CD4-positive, alpha-beta T cell treated with Interleukin-17A for 4 hours (primary cell): ENCODE data around the gene SPNS2.

Experiments used
- DNase-seq: peaks from one replicate; pipeline ENCODE4 v3.0.0-alpha.2; 2020; ENCODE audit warnings: mixed read lengths

The SPNS2 gene

DNA sequence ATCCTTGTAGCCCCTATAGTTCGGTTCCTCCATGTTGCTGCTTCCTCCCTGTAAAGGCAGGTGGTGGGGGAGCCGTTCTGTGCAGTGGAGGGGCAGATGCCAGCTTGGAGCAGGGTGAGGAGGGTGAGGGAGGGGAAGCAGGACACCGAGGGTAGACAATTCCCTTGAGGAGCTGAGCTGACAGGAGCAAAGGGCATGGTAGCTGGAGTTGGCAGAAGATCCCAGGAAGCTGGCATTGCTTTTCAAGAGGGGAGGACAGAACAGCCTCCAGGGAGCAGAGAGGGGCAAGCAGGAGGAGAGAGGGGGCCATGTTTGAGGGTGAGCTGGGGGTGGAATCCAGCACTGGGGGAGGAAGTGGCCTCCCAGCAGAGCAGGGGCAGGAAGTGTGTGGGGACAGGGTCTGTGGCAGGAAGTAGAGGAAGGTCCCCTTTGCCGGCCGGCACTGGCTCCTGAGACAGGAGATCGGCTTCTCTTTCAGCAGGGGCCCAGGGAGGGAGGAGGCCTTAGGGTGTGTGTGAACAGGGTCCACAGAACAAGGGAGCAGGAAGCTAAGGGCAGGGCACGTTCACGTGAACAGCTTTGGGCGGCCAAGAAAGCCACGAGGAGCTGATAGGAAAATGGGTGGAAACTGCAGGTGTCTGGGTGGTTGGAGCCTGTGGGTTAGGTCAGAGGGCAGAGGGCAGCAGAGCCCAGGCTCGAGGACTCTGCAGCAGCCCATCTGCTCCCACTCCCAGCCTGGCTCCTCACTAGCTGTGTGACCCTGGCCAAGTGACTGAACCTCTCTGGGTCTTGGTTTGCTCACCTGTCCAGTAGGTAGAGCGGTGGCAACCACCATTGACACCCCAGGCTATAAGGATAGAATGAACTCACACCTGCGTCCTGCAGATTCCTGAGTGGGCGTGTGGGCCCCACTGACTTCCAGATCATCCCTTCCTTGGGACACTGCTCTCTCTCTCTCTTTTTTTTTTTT lies 17.5 kb upstream of the SPNS2 start:
- peak; percentile 56 for DNase-seq

DNA sequence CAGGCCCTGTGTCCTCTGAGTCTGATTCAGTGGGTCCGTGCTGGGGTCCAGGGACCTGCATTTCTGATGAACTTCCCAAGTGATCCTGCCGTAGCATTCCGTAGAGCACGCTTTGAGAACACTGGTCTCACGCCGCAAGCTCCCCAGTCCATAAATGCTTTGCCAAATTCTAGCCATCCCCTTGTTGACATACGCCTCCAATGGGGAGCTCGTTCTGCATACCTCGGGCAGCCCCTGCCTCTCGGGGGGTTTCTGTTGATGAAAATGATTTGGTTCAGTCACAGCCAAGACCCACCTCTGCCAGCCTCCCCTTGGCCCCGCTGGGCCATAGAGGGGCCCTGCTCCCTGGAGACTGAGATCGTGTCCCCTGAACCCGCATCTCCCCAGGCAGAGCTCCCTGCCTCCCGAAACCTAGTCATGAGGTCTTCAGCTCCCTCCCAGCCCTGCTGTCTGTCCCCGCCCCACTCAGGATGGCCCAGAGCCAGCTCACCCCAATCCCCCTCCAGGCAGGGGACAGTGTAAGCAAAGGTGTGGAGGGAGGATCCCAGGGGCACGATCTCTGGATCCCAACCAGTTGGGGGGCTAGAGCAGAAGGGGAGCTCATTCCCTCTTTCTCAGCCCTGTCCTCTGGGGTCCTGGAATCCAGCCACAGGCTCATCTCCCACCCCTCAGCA lies 16.2 kb upstream of the SPNS2 start:
- DNase-seq, result no peak

DNA sequence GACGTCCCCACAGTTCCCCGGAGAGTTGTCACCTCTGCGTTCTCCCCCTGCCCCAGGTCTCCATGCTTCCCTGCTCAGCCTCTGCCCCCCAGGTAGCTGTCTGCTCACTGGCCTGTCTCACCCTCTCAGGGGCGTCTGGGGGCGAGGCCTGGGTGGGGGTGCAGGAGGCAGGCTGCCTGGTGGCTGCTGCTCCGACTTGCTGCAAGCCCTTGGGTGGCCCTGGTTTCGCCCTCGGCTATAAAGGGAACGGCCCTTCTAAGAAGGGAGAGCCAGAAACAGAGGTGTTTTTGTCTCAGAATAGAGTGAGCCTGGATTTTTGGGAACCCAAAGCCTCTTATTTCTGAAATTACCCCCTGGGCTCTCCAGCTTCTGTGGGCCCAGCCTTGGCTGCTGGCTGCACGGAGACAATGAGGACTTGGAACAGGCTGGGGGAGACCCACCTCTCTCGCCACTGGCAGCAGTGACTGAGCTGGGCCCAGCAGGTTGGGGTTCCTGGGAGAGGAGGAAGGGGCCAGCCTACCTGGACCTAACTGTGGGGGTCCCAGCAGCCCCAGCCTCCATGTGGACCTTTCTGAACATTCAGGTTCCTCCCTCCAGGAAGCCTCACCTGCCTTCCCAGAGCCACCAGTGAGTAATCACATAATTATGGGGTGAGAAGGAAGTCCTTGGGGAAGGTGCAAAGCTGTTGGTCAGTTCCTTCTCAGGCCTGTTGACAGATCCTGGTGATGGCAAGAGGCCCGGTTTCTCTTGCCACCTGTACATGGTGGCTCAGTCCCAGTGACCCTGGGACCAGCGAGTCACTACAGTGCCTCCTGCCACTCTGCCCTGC lies 15.5 kb upstream of the SPNS2 start:
- DNase-seq, result no peak

DNA sequence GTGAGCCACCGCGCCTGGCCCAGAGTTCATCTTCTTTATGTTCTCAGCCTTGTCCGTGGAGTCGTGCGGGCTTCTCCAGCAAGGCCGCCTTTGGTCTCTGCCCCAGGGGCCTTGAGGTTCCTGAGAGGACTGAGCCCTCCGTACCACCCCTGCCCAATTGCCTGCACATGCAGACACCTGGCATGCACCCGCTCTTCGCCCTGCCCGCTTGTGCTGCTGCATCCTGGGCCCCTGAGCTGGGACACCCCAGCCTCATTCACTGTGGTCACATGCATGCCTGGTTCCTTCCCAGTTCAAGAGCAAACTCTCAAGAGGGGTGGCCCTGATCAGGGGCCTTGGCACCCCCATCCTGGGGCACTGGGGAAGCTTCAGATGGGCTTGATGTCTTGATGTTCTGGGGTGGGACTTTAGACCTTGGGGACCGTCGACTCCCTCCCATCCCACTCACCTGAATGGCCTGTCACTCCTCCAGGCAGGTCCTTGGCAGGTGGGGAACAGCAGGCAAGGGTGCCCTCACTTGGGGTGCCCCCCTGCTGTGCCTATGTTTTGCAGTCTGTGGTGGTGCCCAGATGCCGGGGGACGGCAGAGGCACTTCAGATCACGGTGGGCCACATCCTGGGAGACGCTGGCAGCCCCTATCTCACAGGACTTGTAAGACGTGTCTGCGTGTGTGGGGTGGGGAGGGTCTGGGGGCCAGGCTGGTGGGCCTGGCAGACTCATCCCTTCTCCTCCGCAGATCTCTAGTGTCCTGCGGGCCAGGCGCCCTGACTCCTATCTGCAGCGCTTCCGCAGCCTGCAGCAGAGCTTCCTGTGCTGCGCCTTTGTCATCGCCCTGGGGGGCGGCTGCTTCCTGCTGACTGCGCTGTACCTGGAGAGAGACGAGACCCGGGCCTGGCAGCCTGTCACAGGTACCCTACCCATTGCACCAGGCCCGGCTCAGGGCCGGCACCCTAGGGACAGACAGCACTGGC lies 12.7 kb upstream of the SPNS2 start:
- peak; percentile 81 for DNase-seq

DNA sequence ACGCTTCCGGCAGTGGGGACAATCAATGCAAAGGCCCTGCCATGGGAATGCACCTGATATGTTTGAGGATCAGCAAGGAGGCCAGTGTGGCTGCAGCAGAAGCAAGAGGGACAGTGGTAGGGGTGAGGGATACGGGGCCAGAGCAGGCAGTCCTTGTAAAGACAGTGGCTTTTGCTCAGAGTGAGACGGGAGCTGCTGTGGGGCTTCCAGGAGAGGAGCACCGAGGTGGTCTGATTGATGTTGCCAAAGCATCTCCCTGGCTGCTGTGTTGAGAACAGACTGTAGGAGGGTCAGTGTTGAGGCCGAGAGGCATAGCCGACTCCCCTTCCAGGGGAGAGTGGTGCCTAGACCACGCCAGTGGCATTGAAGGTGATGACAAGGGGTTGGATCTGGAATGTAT lies 11.4 kb upstream of the SPNS2 start:
- DNase-seq, result no peak

DNA sequence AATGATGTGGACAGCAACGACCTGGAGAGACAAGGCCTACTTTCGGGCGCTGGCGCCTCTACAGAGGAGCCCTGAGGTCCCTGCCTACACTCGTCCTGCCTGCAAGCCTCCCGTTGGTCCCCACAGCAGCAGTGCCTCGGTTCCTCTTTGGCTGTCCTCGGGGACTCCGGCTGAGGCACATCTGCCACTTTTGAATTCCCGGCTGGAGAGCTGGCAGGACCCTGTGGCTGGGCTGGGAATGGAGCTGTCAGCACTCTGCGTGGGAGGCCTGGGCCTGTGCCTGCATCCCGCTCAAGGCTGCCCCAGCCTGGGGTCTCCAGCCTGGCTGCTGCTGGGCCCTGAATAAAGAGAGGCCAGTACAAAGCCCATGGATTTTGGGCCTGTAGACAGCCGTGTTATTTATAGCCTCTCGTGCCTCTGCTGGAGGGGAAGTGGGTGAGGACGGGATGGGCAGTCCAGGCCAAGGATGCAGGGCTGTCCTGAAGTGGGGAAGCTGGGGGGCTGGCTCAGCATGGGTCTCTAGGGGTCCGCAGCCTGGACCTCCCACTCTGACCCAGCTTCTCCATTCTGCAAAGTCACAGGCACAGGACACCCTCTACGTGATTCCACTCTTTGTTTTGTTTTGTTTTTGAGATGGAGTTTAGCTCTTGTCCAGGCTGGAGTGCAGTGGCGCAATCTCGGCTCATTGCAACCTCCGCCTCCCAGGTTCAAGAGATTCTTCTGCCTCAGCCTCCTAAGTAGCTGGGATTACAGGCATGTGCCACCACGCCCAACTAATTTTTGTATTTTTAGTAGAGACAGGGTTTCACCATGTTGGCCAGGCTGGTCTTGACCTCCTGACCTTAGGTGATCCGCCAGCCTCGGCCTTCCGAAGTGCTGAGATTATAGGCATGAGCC lies 10.6 kb upstream of the SPNS2 start:
- no peak for DNase-seq

DNA sequence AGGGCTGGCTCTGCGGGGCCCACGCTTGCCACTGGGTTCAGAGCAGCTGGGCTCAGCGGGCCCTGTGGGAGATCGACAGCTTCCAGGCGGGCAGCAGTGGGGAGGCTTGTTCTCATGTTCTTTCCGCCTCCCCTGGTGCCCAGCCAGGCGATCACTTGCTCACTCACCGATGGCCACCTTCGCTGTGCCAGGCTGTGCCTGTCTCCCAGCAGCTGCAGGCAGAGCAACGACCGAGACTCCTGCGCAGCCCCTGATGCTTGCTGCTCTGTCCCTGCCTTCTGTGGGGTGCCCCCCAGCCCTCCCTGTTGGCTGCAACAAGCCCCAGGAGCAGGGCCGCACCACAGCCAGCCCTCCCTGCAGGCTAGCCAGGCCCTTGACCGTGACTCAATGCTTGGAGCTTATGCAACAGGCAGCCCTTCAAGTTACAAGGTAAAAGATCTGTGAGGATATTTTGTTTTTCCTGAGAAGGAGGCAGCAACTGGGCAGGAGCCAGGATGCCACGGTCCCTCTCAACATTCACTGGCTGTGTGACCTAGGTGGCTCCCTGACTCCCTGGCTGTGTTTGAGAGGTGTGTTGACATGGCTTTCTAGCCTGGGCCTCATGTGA lies 9.6 kb upstream of the SPNS2 start:
- no peak for DNase-seq

DNA sequence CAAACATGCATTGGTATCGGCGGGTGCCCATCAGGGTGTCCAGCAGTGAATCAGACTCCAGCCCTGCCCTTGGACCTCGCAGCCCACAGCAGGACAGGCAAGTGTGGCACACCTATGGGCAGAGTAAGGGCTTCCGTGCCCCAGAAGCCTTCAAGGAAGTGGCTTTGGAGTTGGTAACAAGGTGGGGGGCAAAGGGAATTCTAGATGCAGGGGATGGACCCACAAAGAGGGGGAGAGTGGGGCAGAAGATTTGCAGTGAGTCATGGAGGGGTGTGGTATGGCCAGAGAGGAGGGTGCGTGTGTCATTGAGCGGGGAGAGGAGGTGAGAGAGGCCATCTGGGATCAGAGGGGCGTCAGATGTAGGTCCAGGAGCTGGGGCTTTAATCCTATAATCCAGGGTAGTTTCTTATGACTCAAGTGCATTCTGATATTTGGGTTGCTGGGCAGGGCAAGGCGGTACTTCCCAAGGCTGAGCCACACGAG lies 8.5 kb upstream of the SPNS2 start:
- DNase-seq, result no peak

DNA sequence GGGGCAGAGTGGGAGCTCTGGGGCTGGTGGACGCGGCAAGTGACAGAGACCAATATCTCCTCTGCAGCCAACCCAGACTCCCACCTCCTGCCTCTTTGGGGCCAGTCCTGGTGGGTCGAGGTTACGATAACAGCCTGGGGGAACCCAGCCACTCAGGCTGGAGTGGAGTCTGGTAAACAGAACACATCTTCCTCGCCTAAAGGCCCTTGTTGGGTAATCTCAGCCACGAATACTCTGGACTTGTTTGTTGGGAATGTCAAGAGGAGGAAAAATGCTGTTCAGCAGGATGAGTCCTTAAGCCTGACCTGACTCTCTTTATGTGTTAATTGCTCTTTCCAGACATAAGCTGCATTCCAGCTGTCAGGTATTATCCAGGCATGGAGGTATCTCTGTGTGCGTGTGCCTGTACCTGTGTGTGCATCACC lies 8.0 kb upstream of the SPNS2 start:
- no peak for DNase-seq

DNA sequence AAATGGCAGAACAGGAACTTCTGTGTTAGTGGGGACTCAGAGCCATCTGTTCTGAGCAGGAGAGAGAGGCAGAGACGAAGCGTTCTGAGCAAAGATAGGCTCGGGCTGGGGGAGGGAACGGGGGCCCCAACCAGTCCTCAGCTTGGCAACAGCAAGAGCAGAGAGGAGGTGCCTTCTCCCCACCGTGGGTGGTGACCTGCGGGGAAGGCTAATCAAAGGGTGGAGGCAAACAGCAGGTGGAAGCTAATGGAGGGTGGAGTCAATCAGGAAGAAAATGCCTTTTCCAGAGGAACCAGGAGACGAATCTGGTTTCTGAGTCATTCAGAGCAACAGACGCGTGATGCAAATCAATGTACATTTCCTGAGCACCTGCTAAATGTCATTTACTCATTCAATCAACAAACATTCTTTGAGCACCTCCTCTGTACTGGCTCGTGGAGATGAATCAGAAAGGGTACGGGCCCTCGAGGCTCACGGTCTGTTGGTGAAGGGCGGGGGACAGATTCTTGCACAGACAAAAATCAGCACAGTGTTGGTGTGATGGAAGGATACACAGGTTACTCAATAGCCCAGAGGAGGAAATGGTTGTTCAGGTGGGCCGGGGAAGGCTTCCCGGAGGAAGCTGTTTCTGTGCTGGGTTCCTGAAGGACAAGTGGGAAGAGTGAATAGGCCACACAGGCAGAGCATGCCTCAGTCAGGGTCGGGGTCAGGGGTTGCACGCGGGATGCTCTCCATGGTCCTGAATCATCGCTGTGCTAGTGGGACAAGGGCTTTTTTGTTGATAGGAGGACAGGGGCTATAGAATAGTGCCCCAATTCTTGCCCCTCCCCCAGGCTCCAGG lies 5.7 kb upstream of the SPNS2 start:
- DNase-seq, result peak; percentile 46

DNA sequence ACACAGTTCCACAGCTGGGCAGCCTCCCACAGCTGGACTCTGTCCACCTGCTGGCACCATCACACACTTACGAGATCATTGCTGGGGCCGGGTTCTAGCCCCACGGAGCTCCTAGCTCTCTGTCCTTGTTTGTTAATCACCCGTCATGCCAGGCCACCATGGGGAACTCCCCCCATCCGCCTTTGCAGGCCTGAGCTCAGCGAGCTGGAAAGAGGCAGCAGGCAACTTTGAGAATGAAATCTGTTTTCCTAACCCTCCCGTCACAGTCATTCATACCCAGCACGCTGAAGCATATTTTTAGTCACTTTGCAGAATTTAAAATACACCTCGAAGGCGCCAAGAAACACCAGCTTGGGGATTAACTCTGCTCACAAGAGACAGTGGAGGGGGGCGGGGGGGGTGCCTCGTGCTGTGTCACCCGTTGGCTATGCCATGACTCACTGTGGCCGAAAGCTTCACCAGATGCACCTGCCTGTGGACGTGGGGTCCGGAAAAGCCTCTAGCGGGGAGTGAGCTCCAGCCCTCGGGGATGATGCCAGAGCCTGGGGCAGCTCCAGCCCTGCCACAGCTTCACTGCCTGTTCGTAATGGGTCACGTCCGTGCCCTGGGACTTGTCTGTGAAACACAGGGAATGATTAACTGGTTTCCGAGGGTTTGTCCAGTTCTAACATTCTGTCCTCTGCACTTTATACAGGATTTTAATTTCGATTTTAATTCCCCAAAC lies 1.4 kb upstream of the SPNS2 start:
- DNase-seq, result no peak

DNA sequence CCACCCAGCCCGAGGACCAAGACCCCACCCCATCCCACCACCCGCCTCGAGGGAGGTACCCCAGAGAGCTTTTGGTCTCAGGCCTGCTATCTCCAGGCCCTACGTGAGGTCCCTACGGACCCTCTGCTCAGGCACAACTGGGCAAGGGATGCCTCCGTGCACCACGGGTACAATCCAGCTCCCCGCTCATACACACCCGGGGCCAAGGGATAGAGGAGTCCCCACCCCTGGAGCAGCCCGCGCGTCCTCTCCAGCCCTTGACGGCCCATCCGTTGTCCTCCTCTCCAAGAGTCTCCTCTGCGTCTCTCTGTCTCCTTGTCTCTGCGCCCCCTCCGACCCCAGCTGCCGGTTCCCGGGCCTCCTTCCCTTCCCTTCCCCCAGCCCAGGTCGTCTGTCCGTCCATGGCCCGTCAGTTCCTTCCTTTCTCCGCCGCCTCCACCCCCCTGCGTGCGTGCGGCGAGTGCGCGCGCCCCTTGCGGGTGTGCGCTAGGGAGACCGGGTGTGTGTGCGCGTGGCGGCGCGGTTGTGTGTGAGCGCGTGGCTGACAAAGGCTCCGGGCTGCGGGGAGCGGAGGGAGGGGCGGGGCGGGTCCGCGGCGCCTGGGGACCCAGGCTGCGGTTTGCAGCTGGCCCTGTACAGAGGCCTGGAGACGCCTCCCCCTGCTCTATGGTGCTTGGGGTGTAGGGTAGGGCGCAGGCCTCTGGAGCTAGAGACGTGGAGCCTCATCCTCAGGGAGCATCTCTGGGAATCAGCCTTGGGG lies 930 bp downstream of the SPNS2 start:
- peak; percentile 41 for DNase-seq

DNA sequence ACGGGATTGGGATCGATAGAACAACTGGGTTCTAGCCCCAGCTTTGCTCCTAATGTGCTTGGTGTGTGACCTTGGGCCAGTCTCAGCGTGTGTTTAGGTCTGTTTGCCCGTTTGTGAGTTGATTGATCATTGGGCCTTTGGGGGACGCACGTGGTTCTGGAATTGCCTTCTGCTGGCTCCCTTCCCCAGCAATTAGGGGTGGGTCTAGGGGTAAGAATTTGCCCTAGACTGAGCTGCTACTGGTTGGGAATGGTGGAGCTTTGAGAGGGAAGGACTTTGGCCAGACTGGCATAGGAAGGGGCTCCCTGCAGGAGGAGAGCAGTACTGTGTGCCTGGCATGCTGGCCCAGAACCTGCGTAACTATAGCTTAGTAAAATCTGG lies 1.5 kb downstream of the SPNS2 start:
- no peak for DNase-seq

DNA sequence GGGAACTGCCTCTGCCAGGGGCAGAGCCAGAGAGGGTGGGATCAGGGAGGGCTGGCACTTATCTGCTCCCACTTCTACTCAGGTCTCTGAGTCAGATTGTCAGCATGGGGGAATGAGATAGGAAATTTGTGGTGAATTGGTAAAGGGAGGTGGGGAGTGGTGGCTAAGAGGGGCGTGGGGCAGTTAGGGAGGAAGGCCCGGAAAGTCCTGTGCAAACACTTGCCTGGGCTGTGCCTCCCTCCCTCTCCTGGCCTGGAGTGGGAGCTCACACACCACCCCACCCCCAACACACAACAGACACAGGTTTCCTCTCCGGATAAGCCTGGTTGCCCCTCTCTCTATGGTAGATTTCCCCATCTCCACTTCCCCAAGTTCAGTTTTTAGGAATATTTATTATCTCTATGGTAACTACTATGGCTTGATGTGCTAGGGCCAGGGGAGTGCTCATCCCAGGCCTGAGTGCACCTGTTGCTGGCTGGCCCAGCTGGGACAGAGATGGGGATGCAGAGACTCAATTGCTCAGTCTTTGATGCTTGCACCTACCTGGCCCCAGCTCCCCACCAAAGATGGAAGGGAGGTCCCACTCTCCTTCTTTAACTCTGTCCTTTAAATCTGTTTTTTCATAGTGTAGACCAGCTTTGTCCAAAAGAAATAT lies 2.7 kb downstream of the SPNS2 start:
- no peak for DNase-seq

DNA sequence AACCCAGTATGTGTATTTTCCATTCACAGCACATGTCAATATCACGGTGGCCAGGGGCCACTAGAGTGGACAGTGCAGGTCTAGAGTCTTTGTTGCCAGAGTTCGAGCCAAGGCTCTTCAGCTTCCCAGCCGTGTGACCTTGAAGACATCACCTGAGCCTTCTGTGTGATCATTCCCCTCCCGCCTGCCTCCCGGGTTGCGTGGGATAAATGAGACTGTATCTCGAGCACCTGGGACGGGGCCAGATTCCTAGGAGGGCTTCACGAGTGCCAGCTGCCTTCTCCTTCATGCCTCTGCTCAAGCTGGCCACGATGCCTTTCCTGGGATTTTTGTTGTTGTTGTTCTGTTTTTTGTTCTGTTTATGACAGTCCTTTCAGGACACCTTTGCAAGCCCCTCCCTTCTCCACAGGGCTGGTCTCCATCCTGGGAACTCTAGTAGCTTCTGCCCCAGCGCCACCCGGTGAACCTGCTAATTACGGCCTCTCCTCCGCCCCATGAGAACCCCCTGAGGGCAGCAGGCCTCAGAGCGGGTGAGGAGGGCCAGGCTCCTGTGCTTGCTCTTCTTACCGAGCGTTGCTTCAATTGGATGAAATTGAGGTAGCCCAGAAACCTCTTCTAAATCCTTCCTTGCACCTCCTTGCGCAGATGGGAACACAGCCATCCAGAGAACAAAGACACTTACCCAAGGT lies 3.9 kb downstream of the SPNS2 start:
- no peak for DNase-seq

DNA sequence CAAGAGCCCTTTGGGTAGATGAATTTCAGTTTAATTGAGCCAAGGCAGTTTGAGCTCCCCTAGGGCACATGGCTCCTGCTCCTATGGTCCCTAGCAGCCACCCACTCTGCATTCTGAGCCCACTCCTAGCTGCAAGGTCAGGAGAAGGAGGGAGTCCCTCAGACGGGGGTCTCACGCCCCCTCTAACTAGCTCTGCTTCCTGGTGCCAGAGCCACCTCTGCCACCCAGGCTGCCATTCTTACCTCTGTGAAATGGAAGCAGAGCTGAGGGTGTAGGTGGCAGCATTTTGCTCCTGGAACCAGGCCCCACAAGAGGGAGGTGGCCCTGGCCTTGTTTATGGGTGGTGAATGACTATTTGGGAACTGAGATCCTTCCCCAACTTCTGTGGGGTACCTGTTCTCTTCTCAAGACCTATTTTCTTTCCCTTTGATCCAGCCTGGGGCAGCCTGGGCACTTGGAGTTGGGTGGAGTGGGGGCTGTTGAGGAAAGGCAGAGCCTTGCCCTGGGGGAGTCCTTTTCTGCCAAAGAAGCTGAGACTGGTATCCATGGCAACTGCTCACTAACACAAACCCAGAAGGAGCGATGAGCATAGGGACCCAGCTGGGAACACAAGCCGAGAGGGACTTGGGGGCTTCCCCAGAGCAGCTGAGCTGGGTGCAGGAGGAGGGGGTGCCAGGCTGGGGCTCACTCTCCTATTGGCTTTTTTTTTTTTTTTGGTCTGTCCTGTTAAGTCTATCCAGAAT lies 4.8 kb downstream of the SPNS2 start:
- no peak for DNase-seq
